Endodermal cell (in vitro differentiated cells): ENCODE data around the gene RBM20. TPM values are rescaled to one million over a fixed set of nuclear protein-coding genes. Genes with fewer than 3 reads are reported as not detected.

Experiments used
- DNase-seq: peaks from one replicate; pipeline ENCODE4 v3.0.0-alpha.2; 2017
- H3K27ac ChIP-seq: 2 replicates; pipeline ENCODE4 v1.5.1; 2013; ENCODE audit warnings: mild to moderate bottlenecking, low read depth, low read length, moderate library complexity
- H3K27me3 ChIP-seq: 2 replicates; pipeline ENCODE4 v1.6.1; 2013; ENCODE audit warnings: mild to moderate bottlenecking, low read length, moderate library complexity; ENCODE audit not compliant: insufficient read depth, control insufficient read depth, poor library complexity, severe bottlenecking
- H3K36me3 ChIP-seq: 2 replicates; pipeline ENCODE4 v1.7.0; 2013; ENCODE audit warnings: mild to moderate bottlenecking, low read length, moderate library complexity; ENCODE audit not compliant: control insufficient read depth, insufficient read depth
- H3K4me1 ChIP-seq: one replicate; pipeline ENCODE4 v1.7.0; 2013; ENCODE audit warnings: low read length; ENCODE audit not compliant: control insufficient read depth, insufficient read depth
- H3K4me3 ChIP-seq: 2 replicates; pipeline ENCODE4 v1.5.1; 2013; ENCODE audit warnings: mild to moderate bottlenecking, low read length, moderate library complexity
- H3K9ac ChIP-seq: 2 replicates; pipeline ENCODE4 v1.6.1; 2013; ENCODE audit warnings: mild to moderate bottlenecking, low read length, moderate library complexity; ENCODE audit not compliant: poor library complexity, severe bottlenecking; ENCODE audit errors: extremely low read depth
- H3K9me3 ChIP-seq: 2 replicates; pipeline ENCODE4 v1.6.1; 2013; ENCODE audit warnings: mild to moderate bottlenecking, low read length, moderate library complexity; ENCODE audit not compliant: control insufficient read depth
- H3K27ac Mint-ChIP-seq: 2 replicates; pipeline ENCODE4 v1.8.0; 2020; ENCODE audit warnings: mixed read lengths
- H3K27me3 Mint-ChIP-seq: 2 replicates; pipeline ENCODE4 v1.8.0; 2021; ENCODE audit warnings: mild to moderate bottlenecking, mixed read lengths; ENCODE audit not compliant: insufficient read depth
- H3K36me3 Mint-ChIP-seq: 2 replicates; pipeline ENCODE4 v1.8.0; 2020; ENCODE audit warnings: low read depth, mixed read lengths
- H3K4me1 Mint-ChIP-seq: 2 replicates; pipeline ENCODE4 v1.8.0; 2020; ENCODE audit warnings: mixed read lengths
- H3K4me3 Mint-ChIP-seq: 2 replicates; pipeline ENCODE4 v1.8.0; 2020; ENCODE audit warnings: mild to moderate bottlenecking, moderate library complexity, mixed read lengths
- H3K9me3 Mint-ChIP-seq: 2 replicates; pipeline ENCODE4 v1.8.0; 2020; ENCODE audit warnings: mild to moderate bottlenecking, mixed read lengths
- WGBS, 2 experiments: methylation state at CpG; one replicate each; pipeline versions ENCODE4 v1.1.5 to v1.1.7; 2013; ENCODE audit warnings: missing lambda C conversion rate in 2 of 2, mixed read lengths in 1 of 2; ENCODE audit not compliant: insufficient coverage in 1 of 2, insufficient read length in 1 of 2; 5-methylcytosine and 5-hydroxymethylcytosine counted together
- total RNA-seq, 2 donors: library from RNA; stranded (reverse); fragmentation: NEBNext Ultra II Directional in 1 of 2; extraction: Animal tissue kit (Norgen Biotek cat#: 25700) in 1 of 2; gene quantifications; 2 replicates in 1 of 2; 3 replicates in 1 of 2; pipeline ENCODE4 v1.2.1, GENCODE V29; 2021
- TF ChIP-seq, protein P1 (sequence below): fragments of 200-600 bp; sonication (generic); conservative IDR thresholded peaks from 2 replicates; pipeline ENCODE4 v1.5.0; 2021; ENCODE audit warnings: antibody characterized with exemption, mild to moderate bottlenecking

Gene RBM20
- total RNA-seq, 2 donors from 2014 or later, result 6.2 to 7.0 TPM

DNA sequence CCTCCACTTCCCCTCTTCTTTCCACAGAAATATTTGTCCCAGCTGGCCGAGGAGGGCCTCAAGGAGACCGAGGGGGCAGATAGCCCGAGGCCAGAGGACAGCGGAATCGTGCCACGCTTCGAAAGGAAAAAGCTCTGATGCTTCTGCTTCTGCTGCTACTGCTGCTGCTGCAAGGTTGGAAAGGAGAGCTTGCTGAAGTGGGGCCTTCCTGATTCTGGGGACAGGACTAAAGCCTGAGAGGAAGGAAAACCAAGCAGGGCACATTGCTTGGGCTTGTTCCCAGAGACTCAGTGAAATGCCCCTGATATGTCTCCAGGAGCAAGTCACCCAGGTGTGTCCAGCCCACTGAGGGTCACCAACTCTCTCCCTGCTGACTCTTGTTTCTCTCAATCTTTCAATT is 191.7 kb downstream of the RBM20 start:
- Histone ChIP-seq H3K36me3 (no peaks in the 10 kb centered on the region), H3K27me3 (no peaks in the 10 kb centered on the region), H3K9me3 (no peaks in the 10 kb centered on the region), H3K4me3 (no peak overlapping the region), H3K4me1 (peaks cover 24% of the 10 kb centered on the region), H3K9ac (no peak overlapping the region), H3K27ac (no peak overlapping the region)
- Mint-ChIP-seq H3K4me3 (no peak overlapping the region), H3K27me3 (no peaks in the 10 kb centered on the region), H3K9me3 (no peaks in the 10 kb centered on the region), H3K36me3 (no peaks in the 10 kb centered on the region), H3K27ac (peak overlapping the region; percentile 24), H3K4me1 (peaks cover 34% of the 10 kb centered on the region)
- TF ChIP-seq, protein P1, sequence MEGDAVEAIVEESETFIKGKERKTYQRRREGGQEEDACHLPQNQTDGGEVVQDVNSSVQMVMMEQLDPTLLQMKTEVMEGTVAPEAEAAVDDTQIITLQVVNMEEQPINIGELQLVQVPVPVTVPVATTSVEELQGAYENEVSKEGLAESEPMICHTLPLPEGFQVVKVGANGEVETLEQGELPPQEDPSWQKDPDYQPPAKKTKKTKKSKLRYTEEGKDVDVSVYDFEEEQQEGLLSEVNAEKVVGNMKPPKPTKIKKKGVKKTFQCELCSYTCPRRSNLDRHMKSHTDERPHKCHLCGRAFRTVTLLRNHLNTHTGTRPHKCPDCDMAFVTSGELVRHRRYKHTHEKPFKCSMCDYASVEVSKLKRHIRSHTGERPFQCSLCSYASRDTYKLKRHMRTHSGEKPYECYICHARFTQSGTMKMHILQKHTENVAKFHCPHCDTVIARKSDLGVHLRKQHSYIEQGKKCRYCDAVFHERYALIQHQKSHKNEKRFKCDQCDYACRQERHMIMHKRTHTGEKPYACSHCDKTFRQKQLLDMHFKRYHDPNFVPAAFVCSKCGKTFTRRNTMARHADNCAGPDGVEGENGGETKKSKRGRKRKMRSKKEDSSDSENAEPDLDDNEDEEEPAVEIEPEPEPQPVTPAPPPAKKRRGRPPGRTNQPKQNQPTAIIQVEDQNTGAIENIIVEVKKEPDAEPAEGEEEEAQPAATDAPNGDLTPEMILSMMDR, result no peak
- DNase-seq, result no peak
- WGBS, 2 experiments, result 85 to 90% methylated on average over 7 of the region's 7 CpGs

DNA sequence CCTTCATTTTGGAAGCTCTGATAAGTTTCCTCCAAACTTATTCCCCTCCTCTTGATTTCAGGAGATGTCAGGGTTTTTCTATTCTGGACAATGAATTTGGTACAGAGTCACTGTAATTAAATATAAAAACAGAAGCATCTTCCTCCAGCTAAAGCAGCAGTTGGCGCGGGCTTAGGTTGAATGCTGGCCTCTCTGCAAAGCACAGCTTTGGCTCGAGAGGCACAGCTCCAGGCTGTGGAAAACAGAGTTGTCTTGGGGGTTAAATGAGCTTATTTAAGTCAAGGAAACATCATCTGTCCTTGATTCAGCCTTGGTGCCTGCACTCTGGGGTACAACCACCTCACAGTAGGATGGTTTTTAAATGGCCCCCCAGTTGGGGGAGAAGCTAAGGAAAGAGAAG is 192.6 kb downstream of the RBM20 start:
- peaks cover 24% of the 10 kb centered on the region for H3K4me1 ChIP-seq
- H3K27ac ChIP-seq, result no peak overlapping the region
- DNase-seq, result no peak
- Mint-ChIP-seq H3K36me3 (no peaks in the 10 kb centered on the region), H3K27ac (no peak overlapping the region), H3K4me1 (peaks cover 34% of the 10 kb centered on the region), H3K4me3 (no peak overlapping the region), H3K9me3 (no peaks in the 10 kb centered on the region), H3K27me3 (no peaks in the 10 kb centered on the region)
- TF ChIP-seq, protein P1, result no peak
- no peaks in the 10 kb centered on the region for H3K36me3 ChIP-seq
- no peaks in the 10 kb centered on the region for H3K27me3 ChIP-seq
- no peak overlapping the region for H3K4me3 ChIP-seq
- 93 to 100% methylated on average over 1 to 3 of the region's 3 CpGs for WGBS, 2 experiments
- no peaks in the 10 kb centered on the region for H3K9me3 ChIP-seq
- no peak overlapping the region for H3K9ac ChIP-seq

DNA sequence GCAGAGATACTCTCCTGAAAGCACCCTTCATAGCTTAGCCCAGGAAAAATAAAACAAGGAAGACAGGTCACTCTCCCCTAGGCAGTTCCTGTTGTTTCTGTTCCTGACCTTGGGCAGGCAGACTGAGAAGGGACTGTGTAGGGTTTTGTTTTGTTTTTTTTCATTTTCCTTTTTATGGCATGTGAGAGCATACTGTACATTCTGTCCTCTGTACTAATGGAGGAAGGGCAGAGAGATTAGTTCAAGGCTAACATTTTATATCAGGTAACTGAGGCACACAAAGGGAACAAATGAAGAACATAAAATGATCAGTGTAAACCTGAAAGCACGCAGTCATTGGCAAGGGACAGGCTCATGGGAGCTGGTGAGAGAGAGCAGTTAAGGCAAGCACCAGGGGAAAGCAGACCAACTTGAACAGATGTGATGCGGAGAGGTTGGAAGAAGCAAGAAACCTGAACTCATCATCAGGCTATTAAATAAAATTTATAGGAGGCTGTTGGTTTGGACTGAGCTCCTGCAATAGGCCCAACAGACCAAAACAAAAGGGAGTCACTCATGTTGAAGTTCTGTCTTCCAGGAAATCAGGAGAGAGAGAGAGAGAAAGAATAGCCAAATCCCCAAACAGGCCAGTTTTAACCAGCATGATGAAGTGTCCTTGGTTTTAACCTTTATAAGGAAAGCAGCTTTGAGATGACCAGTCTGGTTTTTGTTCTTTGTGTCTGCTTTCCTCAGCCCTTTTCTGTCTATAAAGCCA is 193.5 kb downstream of the RBM20 start:
- Histone ChIP-seq H3K9me3 (no peaks in the 10 kb centered on the region), H3K27ac (no peak overlapping the region), H3K27me3 (no peaks in the 10 kb centered on the region), H3K36me3 (no peaks in the 10 kb centered on the region), H3K9ac (no peak overlapping the region), H3K4me1 (peaks cover 24% of the 10 kb centered on the region), H3K4me3 (no peak overlapping the region)
- Mint-ChIP-seq H3K4me1 (peaks cover 34% of the 10 kb centered on the region), H3K27ac (no peak overlapping the region), H3K27me3 (no peaks in the 10 kb centered on the region), H3K36me3 (no peaks in the 10 kb centered on the region), H3K9me3 (no peaks in the 10 kb centered on the region), H3K4me3 (no peak overlapping the region)
- WGBS, 2 experiments, result 99 to 100% methylated on average over 2 of the region's 2 CpGs
- TF ChIP-seq, protein P1, result no peak
- DNase-seq, result no peak
